KMS-11 (cell line): ENCODE measurements around the gene ZNF682.

Experiments
- H2AFZ ChIP-seq: fragments of 200-600 bp; sonication (generic); 2 replicates; pipeline ENCODE4 v1.6.1; 2016; ENCODE audit warnings: antibody characterized with exemption, mixed run types, low read depth
- H3K27ac ChIP-seq: fragments of 200-600 bp; sonication (generic); 2 replicates; pipeline ENCODE4 v1.6.1; 2016; ENCODE audit warnings: mild to moderate bottlenecking, mixed run types
- H3K27me3 ChIP-seq: fragments of 200-600 bp; sonication (generic); 2 replicates; pipeline ENCODE4 v1.6.1; 2017; ENCODE audit warnings: mild to moderate bottlenecking, low read depth, mixed run types, moderate library complexity; ENCODE audit not compliant: insufficient read depth
- H3K36me3 ChIP-seq: fragments of 200-600 bp; sonication (generic); 2 replicates; pipeline ENCODE4 v1.6.1; 2017; ENCODE audit warnings: mild to moderate bottlenecking, mixed run types; ENCODE audit not compliant: insufficient read depth
- H3K4me1 ChIP-seq: fragments of 200-600 bp; sonication (generic); 2 replicates; pipeline ENCODE4 v1.6.1; 2016; ENCODE audit warnings: mild to moderate bottlenecking, low read depth, mixed run types; ENCODE audit not compliant: poor library complexity, severe bottlenecking
- H3K4me2 ChIP-seq: fragments of 200-600 bp; sonication (generic); 2 replicates; pipeline ENCODE4 v1.7.0; 2016; ENCODE audit warnings: mild to moderate bottlenecking, mixed run types
- H3K4me3 ChIP-seq: fragments of 200-600 bp; sonication (generic); IDR thresholded peaks from 2 replicates; pipeline ENCODE4 v1.6.1; 2017; ENCODE audit warnings: low read depth, low read length, mixed read lengths; ENCODE audit not compliant: insufficient read depth
- H3K79me2 ChIP-seq: fragments of 200-600 bp; sonication (generic); 2 replicates; pipeline ENCODE4 v1.6.1; 2016; ENCODE audit warnings: low read depth, mixed run types; ENCODE audit not compliant: insufficient read depth
- H3K9ac ChIP-seq: fragments of 200-600 bp; sonication (generic); 2 replicates; pipeline ENCODE4 v1.6.1; 2016; ENCODE audit warnings: mild to moderate bottlenecking, mixed run types
- H4K20me1 ChIP-seq: fragments of 200-600 bp; sonication (generic); 2 replicates; pipeline ENCODE4 v1.6.1; 2016; ENCODE audit warnings: mild to moderate bottlenecking, mixed run types; ENCODE audit not compliant: insufficient read depth
- TF ChIP-seq, protein P1 (sequence below): fragments of 200-600 bp; sonication (generic); conservative IDR thresholded peaks from 2 replicates; pipeline ENCODE4 v1.6.1; 2017; ENCODE audit warnings: low read depth, mild to moderate bottlenecking, antibody characterized with exemption, low read length, moderate library complexity, mixed read lengths

The ZNF682 gene

DNA sequence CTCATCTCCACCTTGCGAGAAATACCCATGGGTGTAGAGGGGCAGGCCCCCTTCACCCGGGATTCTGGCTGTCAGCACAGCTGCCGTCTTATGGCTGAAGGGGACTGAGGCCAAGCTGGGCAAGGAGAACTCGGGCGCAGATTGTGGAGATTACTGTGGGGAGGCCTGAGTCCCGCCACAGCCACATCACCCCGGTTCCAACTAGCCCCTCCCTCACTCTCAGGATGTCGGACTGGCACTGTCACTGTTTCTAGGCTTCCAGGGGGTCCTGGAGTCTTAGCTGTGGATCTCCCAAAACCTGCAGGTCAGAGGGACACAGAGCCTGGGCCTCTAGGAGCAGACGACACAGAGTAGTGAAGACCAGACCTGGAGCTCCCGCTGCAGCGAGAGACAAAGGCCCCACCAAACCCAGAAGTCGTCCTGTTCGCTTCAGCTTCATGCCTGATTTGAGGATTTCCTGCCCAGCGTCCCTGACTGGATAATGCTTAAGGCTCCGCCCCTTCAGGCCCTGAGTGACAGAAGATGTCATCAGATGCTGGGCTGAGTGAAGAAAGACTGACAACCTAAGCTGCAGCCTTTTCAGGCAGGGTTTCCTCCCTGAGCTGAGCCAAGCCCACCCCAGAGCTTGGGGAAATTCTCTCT is 82.8 kb downstream of the ZNF682 start:
- H3K27ac ChIP-seq, result no peak overlapping the region
- TF ChIP-seq, protein P1, sequence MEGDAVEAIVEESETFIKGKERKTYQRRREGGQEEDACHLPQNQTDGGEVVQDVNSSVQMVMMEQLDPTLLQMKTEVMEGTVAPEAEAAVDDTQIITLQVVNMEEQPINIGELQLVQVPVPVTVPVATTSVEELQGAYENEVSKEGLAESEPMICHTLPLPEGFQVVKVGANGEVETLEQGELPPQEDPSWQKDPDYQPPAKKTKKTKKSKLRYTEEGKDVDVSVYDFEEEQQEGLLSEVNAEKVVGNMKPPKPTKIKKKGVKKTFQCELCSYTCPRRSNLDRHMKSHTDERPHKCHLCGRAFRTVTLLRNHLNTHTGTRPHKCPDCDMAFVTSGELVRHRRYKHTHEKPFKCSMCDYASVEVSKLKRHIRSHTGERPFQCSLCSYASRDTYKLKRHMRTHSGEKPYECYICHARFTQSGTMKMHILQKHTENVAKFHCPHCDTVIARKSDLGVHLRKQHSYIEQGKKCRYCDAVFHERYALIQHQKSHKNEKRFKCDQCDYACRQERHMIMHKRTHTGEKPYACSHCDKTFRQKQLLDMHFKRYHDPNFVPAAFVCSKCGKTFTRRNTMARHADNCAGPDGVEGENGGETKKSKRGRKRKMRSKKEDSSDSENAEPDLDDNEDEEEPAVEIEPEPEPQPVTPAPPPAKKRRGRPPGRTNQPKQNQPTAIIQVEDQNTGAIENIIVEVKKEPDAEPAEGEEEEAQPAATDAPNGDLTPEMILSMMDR, result no peak
- no peak overlapping the region for H3K4me2 ChIP-seq
- no peak overlapping the region for H2AFZ ChIP-seq
- no peaks in the 10 kb centered on the region for H3K36me3 ChIP-seq
- no peaks in the 10 kb centered on the region for H4K20me1 ChIP-seq
- H3K9ac ChIP-seq, result no peak overlapping the region
- no peak overlapping the region for H3K4me3 ChIP-seq
- no peaks in the 10 kb centered on the region for H3K79me2 ChIP-seq
- no peaks in the 10 kb centered on the region for H3K4me1 ChIP-seq
- no peaks in the 10 kb centered on the region for H3K27me3 ChIP-seq

GRCh38 chr19:19955208-19955607 is 84.1 kb downstream of the ZNF682 start:
- Histone ChIP-seq H3K36me3 (no peaks in the 10 kb centered on the region), H3K4me1 (no peaks in the 10 kb centered on the region), H3K4me3 (no peak overlapping the region), H3K9ac (no peak overlapping the region), H3K27ac (no peak overlapping the region), H2AFZ (no peak overlapping the region), H3K27me3 (no peaks in the 10 kb centered on the region), H3K79me2 (no peaks in the 10 kb centered on the region), H4K20me1 (no peaks in the 10 kb centered on the region), H3K4me2 (no peak overlapping the region)
- TF ChIP-seq, protein P1, result no peak
